Keratinocyte (primary cell): ENCODE measurements around the gene ABCC4.

Source experiments
- CTCF ChIP-seq, 3 experiments: IDR thresholded peaks in 1 of 3; conservative IDR thresholded peaks in 1 of 3; optimal IDR thresholded peaks in 1 of 3; 2 replicates in 2 of 3; 3 replicates in 1 of 3; pipeline versions ENCODE3 to v1.5.1; 2011; ENCODE audit warnings: low read length in 3 of 3, mild to moderate bottlenecking in 3 of 3, moderate library complexity in 2 of 3, control low read depth in 1 of 3, inconsistent platforms in 1 of 3; ENCODE audit not compliant: insufficient read depth in 2 of 3; ENCODE audit errors: extremely low read depth in 1 of 3
- EZH2 ChIP-seq: IDR thresholded peaks from one replicate; pipeline ENCODE4 v1.6.1; 2012; ENCODE audit warnings: inconsistent platforms, mild to moderate bottlenecking, low read length, moderate library complexity

- TF ChIP-seq EZH2 (no peak), CTCF (optimal IDR thresholded peaks at IDR 0.05 in 1 of 3, IDR thresholded peaks at IDR 0.05 in 1 of 3, conservative IDR thresholded peaks at IDR 0.05 in 1 of 3; ENCODE audit: extremely low read depth in 1 of 3, insufficient read depth in 2 of 3, low read length in 3 of 3) (no peak)
Observed at GRCh38 chr13:95236774-95237173, 64.5 kb downstream of the ABCC4 start.
